A549 treated with dexamethasone at 1 μM for 4 hours (cell line): Measurements from ENCODE around the gene AGTRAP. TPM values are rescaled to one million over a fixed set of nuclear protein-coding genes. Genes with fewer than 3 reads are reported as not detected.

ENCODE experiments used
- total RNA-seq: library from RNA; stranded (reverse); fragments of 200-300 nt; extraction: Qiagen RNA extraction; gene quantifications from 5 replicates; pipeline ENCODE4 v1.2.3, GENCODE V29; 2022

The AGTRAP gene
- 75.6 to 98.4 TPM (median 93.6 TPM) in 5 replicates for total RNA-seq

DNA sequence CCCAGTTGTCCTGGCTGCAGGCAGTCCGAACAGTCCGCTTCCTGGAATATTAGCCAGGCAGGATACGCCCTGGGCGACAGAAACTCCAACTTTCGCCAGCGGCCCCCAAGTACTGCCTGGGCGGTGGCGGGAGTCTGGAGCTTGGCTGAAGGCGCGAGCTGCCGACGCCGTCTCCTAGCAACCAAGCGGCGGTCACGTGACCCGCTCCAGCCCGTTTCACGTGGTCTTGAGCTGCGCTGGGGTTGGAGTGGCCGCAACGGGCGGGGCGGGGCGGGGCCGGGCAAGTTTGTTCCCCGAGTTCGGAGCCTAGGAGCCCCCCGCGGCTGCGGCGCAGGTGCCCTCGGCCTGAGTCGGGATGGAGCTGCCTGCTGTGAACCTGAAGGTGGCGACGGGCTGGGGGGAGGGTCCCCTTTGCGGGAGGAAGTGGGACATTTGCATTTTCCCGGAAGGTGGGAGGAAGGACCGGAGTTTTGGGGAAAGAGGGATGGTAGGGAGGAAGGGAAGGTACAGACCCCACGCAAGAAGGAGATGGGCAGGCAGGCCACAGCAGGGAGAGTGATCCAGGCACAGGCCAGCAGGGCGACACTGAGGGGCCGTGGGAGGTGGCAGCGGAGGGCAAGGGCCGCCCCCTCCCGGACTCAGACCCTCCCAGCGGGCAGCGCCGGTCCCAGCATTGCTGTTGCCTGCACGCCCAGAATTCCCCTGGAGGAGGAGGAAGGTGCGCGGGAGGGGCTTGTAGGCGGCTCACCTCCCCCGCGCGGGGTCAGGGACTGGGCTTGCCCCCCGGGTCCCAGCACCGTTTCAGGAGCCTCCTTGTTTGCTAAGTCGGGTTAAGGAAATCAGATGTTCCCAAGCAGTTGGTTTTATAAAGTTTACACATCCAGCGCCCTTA is at the start of gene AGTRAP:
TSS of gene AGTRAP (plus strand) at position 283 of the 892 bp plus-strand sequence. CDS start at position 356, 73 bp downstream.

DNA sequence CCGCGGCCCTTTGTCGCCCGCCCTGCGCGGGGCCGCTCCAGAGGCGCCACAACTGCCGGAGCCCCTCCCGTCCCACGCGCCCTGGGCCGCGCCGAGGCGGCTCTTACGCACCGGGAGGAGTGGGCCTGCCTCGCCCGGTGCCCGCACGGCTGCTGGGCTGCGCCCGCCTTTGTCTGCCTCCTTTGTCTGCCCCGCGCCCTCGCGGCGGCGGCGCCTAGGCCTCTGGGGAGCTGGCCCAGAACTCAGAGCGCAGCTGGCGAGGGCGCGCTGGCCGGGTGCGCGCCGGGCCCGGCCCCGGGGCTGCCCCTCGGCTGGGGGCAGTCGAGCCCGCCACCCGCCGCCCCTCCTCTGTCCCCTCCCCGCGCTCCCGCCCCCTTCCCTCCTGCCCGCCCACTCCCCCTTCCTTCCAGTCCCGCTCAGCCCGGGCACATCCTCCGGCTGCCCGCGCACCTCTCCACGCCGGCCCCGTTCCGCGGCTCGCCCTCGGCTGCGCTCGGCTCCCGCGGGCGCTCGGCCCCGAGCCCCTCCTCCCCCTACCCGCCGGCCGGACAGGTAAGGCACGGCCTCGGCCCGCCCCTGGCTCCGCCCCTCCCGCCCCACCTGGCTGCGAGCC is 44.5 kb upstream of the AGTRAP start, which contains the start of gene DRAXIN:
TSS of gene DRAXIN (plus strand) at position 409 of the 613 bp plus-strand sequence. CDS start 14,549 bp downstream, outside the sequence.

DNA sequence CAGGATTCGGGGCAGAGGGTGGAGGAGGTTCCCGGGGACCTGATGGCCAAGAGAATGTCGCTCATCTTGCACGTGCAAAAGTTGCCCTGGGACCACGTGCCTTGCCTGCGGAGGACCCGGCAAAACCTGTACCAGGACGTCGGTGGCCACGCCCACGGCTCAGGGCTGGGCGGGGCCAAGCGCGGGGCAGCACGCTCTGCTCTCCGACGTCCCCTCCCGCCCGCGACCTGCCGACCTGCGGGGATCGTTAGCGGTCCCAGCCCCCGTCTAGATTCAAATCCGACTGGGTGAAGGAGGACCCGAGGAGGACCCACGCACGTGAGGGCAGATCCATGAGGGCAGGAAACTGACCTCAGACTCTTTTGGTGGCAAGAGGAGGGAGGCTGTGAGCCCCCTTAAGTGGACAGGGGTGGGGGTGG is 26.1 kb downstream of the AGTRAP start, which contains the start of gene C1orf167:
TSS of gene C1orf167 (plus strand) at position 206 of the 419 bp plus-strand sequence. CDS start 2,208 bp downstream, outside the sequence.

Other genes with a start within 250 kb of the AGTRAP start
- 6.7 to 10.4 TPM (median 7.6 TPM) in 5 replicates for gene FBXO2, start 81.7 kb upstream of the AGTRAP start, total RNA-seq
- gene FBXO44, start 81.3 kb upstream of the AGTRAP start, total RNA-seq: 11.4 to 17.0 TPM (median 16.4 TPM) in 5 replicates
- 6.6 to 8.7 TPM (median 7.3 TPM) in 5 replicates for gene FBXO6, start 71.9 kb upstream of the AGTRAP start, total RNA-seq
- 39.7 to 47.2 TPM (median 45.9 TPM) in 5 replicates for gene MAD2L2, start 55.0 kb upstream of the AGTRAP start, total RNA-seq
- 0.03 to 0.11 TPM (median 0.06 TPM) in 5 replicates for gene DRAXIN, start 44.4 kb upstream of the AGTRAP start, total RNA-seq
- gene C1orf167, start 26.1 kb downstream of the AGTRAP start, total RNA-seq: not detected in 5 replicates
- gene MTHFR, start 69.8 kb downstream of the AGTRAP start, total RNA-seq: 3.9 to 5.6 TPM (median 4.6 TPM) in 5 replicates
- 3.7 to 6.4 TPM (median 5.5 TPM) in 5 replicates for gene CLCN6, start 70.1 kb downstream of the AGTRAP start, total RNA-seq
- not detected in 5 replicates for gene NPPA, start 111.6 kb downstream of the AGTRAP start, total RNA-seq
- not detected in 5 replicates for gene NPPB, start 122.8 kb downstream of the AGTRAP start, total RNA-seq
- 28.8 to 46.5 TPM (median 43.8 TPM) in 5 replicates for gene KIAA2013, start 190.3 kb downstream of the AGTRAP start, total RNA-seq
- 71.4 to 96.5 TPM (median 85.1 TPM) in 5 replicates for gene PLOD1, start 198.6 kb downstream of the AGTRAP start, total RNA-seq
- gene MFN2, start 244.3 kb downstream of the AGTRAP start, total RNA-seq: 30.8 to 36.9 TPM (median 34.3 TPM) in 5 replicates